Melanocyte of skin (primary cell): ENCODE results near the gene THADA. TPM values are rescaled to one million over a fixed set of nuclear protein-coding genes. Genes with fewer than 3 reads are reported as not detected.

Source experiments
- small RNA-seq, 2 donors: library from RNA; depleted of rRNA; stranded (forward); fragments of <200 nt; gene quantifications; one replicate each; pipeline ENCODE3, GENCODE V24; 2012
- total RNA-seq, 2 donors: library from RNA; depleted of rRNA; stranded (reverse); fragments of >200 nt; gene quantifications; 2 replicates each; pipeline ENCODE4 v1.2.3, GENCODE V29; 2012

THADA gene
- 10 to 100 TPM; 22.0 to 26.6 TPM for total RNA-seq

GRCh38 chr2:43595603-43596412 lies at the start of gene THADA:
THADA (minus strand) TSS chr2:43596038; CDS start chr2:43592392, 3,646 bp downstream.

DNA sequence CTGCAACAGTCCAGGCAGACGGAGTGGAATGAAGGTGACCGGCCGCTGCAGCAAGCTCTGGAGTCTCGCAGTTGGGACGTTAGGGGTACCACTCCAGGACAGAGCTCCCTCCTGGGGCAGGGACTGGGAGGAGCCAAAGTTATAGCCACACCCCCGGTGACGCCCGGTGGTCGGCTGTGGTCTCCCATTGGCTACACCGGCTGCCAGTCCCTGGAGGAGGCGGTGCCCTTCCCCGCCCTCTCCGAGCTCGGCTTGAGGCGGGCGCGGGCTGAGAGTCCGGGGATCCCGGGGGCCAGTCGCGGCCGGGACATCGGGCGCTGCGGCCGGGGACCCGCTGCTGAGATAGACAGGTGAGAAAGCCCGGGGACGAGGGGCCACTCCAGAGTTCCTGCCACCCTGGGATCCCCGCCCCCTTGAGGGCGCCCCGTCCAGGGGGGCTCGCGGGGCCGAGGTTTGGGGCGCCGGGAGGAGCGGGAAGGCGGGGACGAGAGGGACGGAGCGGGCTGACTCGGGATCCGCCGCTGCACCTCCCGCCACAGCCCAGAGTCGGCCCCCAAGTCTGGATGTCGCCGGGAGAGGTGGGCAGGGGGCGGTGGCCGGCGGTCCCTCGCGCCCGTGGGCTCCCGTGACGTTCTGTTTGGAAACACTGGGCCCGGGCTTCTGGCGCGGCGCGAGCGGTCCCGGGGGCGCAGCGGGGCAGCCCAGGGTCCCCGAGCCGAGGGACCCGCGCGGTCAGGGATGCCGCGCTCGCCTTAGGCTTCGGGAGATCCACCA lies 41.4 kb upstream of the THADA start, which contains the start of gene PLEKHH2:
TSS of gene PLEKHH2 (plus strand) at position 231 of the 774 bp plus-strand sequence. CDS start 7,414 bp downstream, outside the sequence.

GRCh38 chr2:43226558-43226954 lies 369.3 kb downstream of the THADA start, which contains the start of gene ZFP36L2:
ZFP36L2 (minus strand) TSS chr2:43226606; CDS start chr2:43226315, 291 bp downstream.

Small RNA genes within 50 kb of the gene (small RNA-seq; reads per million reads assigned to genes)
- 0 reads per million in 2 donors for gene RF00019
- 0 reads per million in 2 donors for gene RN7SL531P
- 0.34 to 0.47 reads per million in 2 donors for gene RNU6-958P

Other genes starting within 250 kb of the THADA start
- gene PLEKHH2, start 41.2 kb upstream of the THADA start, total RNA-seq: 1 to 10 TPM; 5.3 to 6.2 TPM
- 1 to 10 TPM in 1 of 2 donors, under 1 TPM in 1; under 0.01 to 1.4 TPM for gene C1GALT1C1L, start 80.4 kb upstream of the THADA start, total RNA-seq
- 10 to 100 TPM; 16.0 to 17.6 TPM for gene DYNC2LI1, start 178.0 kb upstream of the THADA start, total RNA-seq
- gene ABCG5, start 242.8 kb upstream of the THADA start, total RNA-seq: not detected
- not detected for gene ABCG8, start 242.9 kb upstream of the THADA start, total RNA-seq